HepG2 (cell line): ENCODE data around the gene AP4S1. TPM values are rescaled to one million over a fixed set of nuclear protein-coding genes. Genes with fewer than 3 reads are reported as not detected.
A peak's percentile ranks its signal among the peaks of the same experiment; 100 is the strongest.

Experiments used
- ADNP ChIP-seq: sonication (generic); formaldehyde crosslinking; IDR thresholded peaks from 2 replicates; pipeline ENCODE4 v1.4.0; 2020; ENCODE audit warnings: missing genetic modification reagents
- ATF7 ChIP-seq, 2 experiments: fragments of 450-650 bp in 1 of 2; sonication (generic) in 1 of 2; formaldehyde crosslinking in 1 of 2; IDR thresholded peaks; 2 replicates each; pipeline versions ENCODE4 v1.4.0 to v1.6.1; 2016 to 2020; ENCODE audit warnings: antibody characterized with exemption in 1 of 2, mild to moderate bottlenecking in 1 of 2, missing genetic modification reagents in 1 of 2
- DNMT3B ChIP-seq: conservative IDR thresholded peaks from 2 replicates; pipeline ENCODE4 v1.6.1; 2016; ENCODE audit warnings: missing biosample characterization, control low read depth
- FOXA3 ChIP-seq: IDR thresholded peaks from 2 replicates; pipeline ENCODE4 v1.6.1; 2016; ENCODE audit warnings: missing genetic modification reagents, missing compliant biosample characterization
- HDAC2 ChIP-seq: sonication (generic); formaldehyde crosslinking; IDR thresholded peaks from 2 replicates; pipeline ENCODE4 v1.4.0; 2020; ENCODE audit warnings: missing genetic modification reagents
- HOXA3 ChIP-seq: sonication (generic); formaldehyde crosslinking; IDR thresholded peaks from 2 replicates; pipeline ENCODE4 v1.5.0; 2020; ENCODE audit warnings: missing genetic modification reagents
- ISX ChIP-seq: sonication (generic); formaldehyde crosslinking; conservative IDR thresholded peaks from 2 replicates; pipeline ENCODE4 v1.5.0; 2020; ENCODE audit warnings: missing genetic modification reagents
- NR1H2 ChIP-seq: sonication (generic); formaldehyde crosslinking; IDR thresholded peaks from 2 replicates; pipeline ENCODE4 v1.8.1; 2022; ENCODE audit warnings: low read depth, missing genetic modification reagents, borderline replicate concordance
- NR2C2 ChIP-seq: sonication (generic); formaldehyde crosslinking; IDR thresholded peaks from 2 replicates; pipeline ENCODE4 v1.4.0; 2020; ENCODE audit warnings: missing genetic modification reagents, mild to moderate bottlenecking, moderate library complexity, borderline replicate concordance
- SALL1 ChIP-seq: sonication (generic); formaldehyde crosslinking; IDR thresholded peaks from 2 replicates; pipeline ENCODE4 v1.8.0; 2022; ENCODE audit warnings: mild to moderate bottlenecking, missing genetic modification reagents
- SKI ChIP-seq: fragments of 450-650 bp; IDR thresholded peaks from one replicate; pipeline ENCODE4 v1.6.1; 2018; ENCODE audit warnings: mild to moderate bottlenecking; ENCODE audit not compliant: partially characterized antibody
- SOX13 ChIP-seq, 3 experiments: fragments of 450-650 bp in 1 of 3; sonication (generic) in 1 of 3; formaldehyde crosslinking in 1 of 3; IDR thresholded peaks in 2 of 3; conservative IDR thresholded peaks in 1 of 3; 2 replicates each; pipeline versions ENCODE4 v1.5.0 to v1.6.1; 2016 to 2020; ENCODE audit warnings: antibody characterized with exemption in 1 of 3, mild to moderate bottlenecking in 1 of 3, missing compliant biosample characterization in 1 of 3, missing genetic modification reagents in 1 of 3, moderate library complexity in 1 of 3
- SP5 ChIP-seq: IDR thresholded peaks from 2 replicates; pipeline ENCODE4 v1.6.1; 2016; ENCODE audit warnings: low read depth, borderline replicate concordance
- TAF1 ChIP-seq: sonication (generic); formaldehyde crosslinking; IDR thresholded peaks from 2 replicates; pipeline ENCODE4 v1.4.0; 2020; ENCODE audit warnings: missing genetic modification reagents
- ZFP1 ChIP-seq: IDR thresholded peaks from 2 replicates; pipeline ENCODE4 v1.6.1; 2016
- ZNF121 ChIP-seq: sonication (generic); formaldehyde crosslinking; IDR thresholded peaks from 2 replicates; pipeline ENCODE4 v1.5.0; 2020; ENCODE audit warnings: mild to moderate bottlenecking, missing genetic modification reagents
- ZNF17 ChIP-seq: sonication (generic); formaldehyde crosslinking; IDR thresholded peaks from 2 replicates; pipeline ENCODE4 v1.5.0; 2020; ENCODE audit warnings: mild to moderate bottlenecking, missing genetic modification reagents
- ZNF615 ChIP-seq: sonication (generic); formaldehyde crosslinking; IDR thresholded peaks from 2 replicates; pipeline ENCODE4 v1.5.0; 2020; ENCODE audit warnings: mild to moderate bottlenecking, missing genetic modification reagents, borderline replicate concordance
- ZNF619 ChIP-seq: sonication (generic); formaldehyde crosslinking; IDR thresholded peaks from 2 replicates; pipeline ENCODE4 v1.4.0; 2020; ENCODE audit warnings: mild to moderate bottlenecking, missing genetic modification reagents
- ZNF720 ChIP-seq: sonication (generic); formaldehyde crosslinking; IDR thresholded peaks from 2 replicates; pipeline ENCODE4 v1.4.0; 2020; ENCODE audit warnings: missing genetic modification reagents
- ZNF746 ChIP-seq: sonication (generic); formaldehyde crosslinking; IDR thresholded peaks from 2 replicates; pipeline ENCODE4 v1.8.0; 2022; ENCODE audit warnings: mild to moderate bottlenecking, missing genetic modification reagents
- polyA plus RNA-seq, 8 experiments: library from polyadenylated mRNA; depleted of rRNA in 3 of 8; stranded (reverse) in 7 of 8; unstranded in 1 of 8; fragments of >200 nt; fragmentation: Illumina TruSeq in 4 of 8; extraction: Trizol in 4 of 8; gene quantifications; 2 replicates each; pipeline versions ENCODE4 v1.2.1 to v1.2.3, GENCODE V29; 2011 to 2016; ENCODE audit warnings: low read depth in 4 of 8, missing spikeins in 1 of 8, mixed read lengths in 1 of 8; ENCODE audit not compliant: insufficient read depth in 1 of 8
- total RNA-seq, 5 experiments: library from RNA; depleted of rRNA; stranded (reverse); fragments of >200 nt; fragmentation: Illumina TruSeq; extraction: Trizol; gene quantifications; 2 replicates each; pipeline ENCODE4 v1.2.3, GENCODE V29; 2016; ENCODE audit warnings: low read depth in 1 of 5
- TF ChIP-seq, protein P1 (sequence below): sonication (generic); formaldehyde crosslinking; IDR thresholded peaks from 2 replicates; pipeline ENCODE4 v1.5.0; 2020; ENCODE audit warnings: missing genetic modification reagents
- TF ChIP-seq, protein P2 (sequence below): sonication (generic); formaldehyde crosslinking; IDR thresholded peaks from 2 replicates; pipeline ENCODE4 v1.5.0; 2020; ENCODE audit warnings: mild to moderate bottlenecking, missing genetic modification reagents
- TF ChIP-seq, protein P3 (sequence below): sonication (generic); formaldehyde crosslinking; IDR thresholded peaks from 2 replicates; pipeline ENCODE4 v1.4.0; 2020; ENCODE audit warnings: missing genetic modification reagents, mild to moderate bottlenecking, borderline replicate concordance

The AP4S1 gene
- total and polyA plus RNA-seq, 2 of the 13 experiments (the other 11 are each of a cell fraction or from before 2014, with no cell fraction given) = 3.9 to 21.1 TPM

DNA sequence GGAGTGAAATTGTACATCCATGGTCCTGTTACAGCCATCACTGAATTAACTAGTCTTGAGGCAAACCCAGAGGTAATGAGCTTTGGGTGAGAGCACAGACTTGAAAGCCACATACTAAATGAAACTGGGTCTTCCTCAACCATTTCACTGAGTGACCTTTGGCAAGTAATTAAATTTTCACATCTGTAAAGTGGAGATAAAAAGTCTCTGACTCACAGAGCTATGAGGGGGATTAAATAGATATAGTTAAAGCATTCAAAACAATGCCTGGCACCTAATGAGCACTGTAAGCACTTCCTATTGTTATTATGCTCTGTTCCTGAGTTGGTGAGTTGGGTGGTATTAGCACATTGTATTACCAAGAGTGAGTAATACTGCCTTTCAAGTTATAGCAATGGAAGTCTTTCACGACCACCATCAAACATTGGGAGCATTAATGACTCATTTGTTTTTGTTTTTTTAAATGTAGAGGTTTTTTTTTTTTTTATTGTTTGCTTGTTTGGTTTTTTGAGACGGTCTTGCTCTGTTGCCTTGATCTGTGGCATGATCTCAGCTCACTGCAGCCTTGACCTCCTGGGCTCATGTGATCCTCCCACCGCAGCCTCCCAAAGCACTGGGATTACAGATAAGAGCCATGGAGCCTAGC lies 13.2 kb downstream of the AP4S1 start (continued):
- TF ChIP-seq ISX (CRISPR knock-in tag) (no peak; the same call in 1 of the 2 replicates), HOXA3 (CRISPR knock-in tag) (no peak; the same call in 1 of the 2 replicates), ADNP (CRISPR knock-in tag) (0 out of 2 replicates have a peak, but pooled peaks have one; percentile 37), SKI (no peak), ZNF720 (no peak), FOXA3 (CRISPR knock-in tag) (peak; percentile 60), ZNF746 (no peak), NR2C2 (CRISPR knock-in tag) (peak; percentile 33; the same call in 1 of the 2 replicates), TAF1 (CRISPR knock-in tag) (0 out of 2 replicates have a peak, but pooled peaks have one; percentile 18), SOX13 (IDR thresholded peaks at IDR 0.05) (peak; percentile 53), SOX13 (CRISPR knock-in tag; conservative IDR thresholded peaks at IDR 0.05 in 1 of 2, IDR thresholded peaks at IDR 0.05 in 1 of 2) (peak in 1 of 2 experiments; percentile 79; a peak in 2 of 4 replicates), NR1H2 (CRISPR knock-in tag) (no peak), SALL1 (CRISPR knock-in tag) (peak; percentile 66; the same call in 1 of the 2 replicates), ZFP1 (0 out of 2 replicates have a peak, but pooled peaks have one; percentile 53), DNMT3B (CRISPR knock-in tag) (0 out of 2 replicates have a peak, but pooled peaks have one; percentile 40), HDAC2 (CRISPR knock-in tag) (peak; percentile 69), ZNF121 (CRISPR knock-in tag) (peak; percentile 54; the same call in 1 of the 2 replicates), ZNF17 (CRISPR knock-in tag) (no peak), SP5 (peak; percentile 11; the same call in 1 of the 2 replicates), ATF7 (IDR thresholded peaks at IDR 0.05) (0 out of 2 replicates have a peak, but pooled peaks have one; percentile 26), ATF7 (CRISPR knock-in tag; IDR thresholded peaks at IDR 0.05) (no peak), ZNF619 (CRISPR knock-in tag) (no peak), ZNF615 (0 out of 2 replicates have a peak, but pooled peaks have one; percentile 72)
- TF ChIP-seq, protein P1, sequence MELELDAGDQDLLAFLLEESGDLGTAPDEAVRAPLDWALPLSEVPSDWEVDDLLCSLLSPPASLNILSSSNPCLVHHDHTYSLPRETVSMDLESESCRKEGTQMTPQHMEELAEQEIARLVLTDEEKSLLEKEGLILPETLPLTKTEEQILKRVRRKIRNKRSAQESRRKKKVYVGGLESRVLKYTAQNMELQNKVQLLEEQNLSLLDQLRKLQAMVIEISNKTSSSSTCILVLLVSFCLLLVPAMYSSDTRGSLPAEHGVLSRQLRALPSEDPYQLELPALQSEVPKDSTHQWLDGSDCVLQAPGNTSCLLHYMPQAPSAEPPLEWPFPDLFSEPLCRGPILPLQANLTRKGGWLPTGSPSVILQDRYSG (CRISPR knock-in tag) = no peak
- TF ChIP-seq, protein P2, sequence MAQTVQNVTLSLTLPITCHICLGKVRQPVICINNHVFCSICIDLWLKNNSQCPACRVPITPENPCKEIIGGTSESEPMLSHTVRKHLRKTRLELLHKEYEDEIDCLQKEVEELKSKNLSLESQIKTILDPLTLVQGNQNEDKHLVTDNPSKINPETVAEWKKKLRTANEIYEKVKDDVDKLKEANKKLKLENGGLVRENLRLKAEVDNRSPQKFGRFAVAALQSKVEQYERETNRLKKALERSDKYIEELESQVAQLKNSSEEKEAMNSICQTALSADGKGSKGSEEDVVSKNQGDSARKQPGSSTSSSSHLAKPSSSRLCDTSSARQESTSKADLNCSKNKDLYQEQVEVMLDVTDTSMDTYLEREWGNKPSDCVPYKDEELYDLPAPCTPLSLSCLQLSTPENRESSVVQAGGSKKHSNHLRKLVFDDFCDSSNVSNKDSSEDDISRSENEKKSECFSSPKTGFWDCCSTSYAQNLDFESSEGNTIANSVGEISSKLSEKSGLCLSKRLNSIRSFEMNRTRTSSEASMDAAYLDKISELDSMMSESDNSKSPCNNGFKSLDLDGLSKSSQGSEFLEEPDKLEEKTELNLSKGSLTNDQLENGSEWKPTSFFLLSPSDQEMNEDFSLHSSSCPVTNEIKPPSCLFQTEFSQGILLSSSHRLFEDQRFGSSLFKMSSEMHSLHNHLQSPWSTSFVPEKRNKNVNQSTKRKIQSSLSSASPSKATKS = 0 out of 2 replicates have a peak, but pooled peaks have one; percentile 24
- TF ChIP-seq, protein P3, sequence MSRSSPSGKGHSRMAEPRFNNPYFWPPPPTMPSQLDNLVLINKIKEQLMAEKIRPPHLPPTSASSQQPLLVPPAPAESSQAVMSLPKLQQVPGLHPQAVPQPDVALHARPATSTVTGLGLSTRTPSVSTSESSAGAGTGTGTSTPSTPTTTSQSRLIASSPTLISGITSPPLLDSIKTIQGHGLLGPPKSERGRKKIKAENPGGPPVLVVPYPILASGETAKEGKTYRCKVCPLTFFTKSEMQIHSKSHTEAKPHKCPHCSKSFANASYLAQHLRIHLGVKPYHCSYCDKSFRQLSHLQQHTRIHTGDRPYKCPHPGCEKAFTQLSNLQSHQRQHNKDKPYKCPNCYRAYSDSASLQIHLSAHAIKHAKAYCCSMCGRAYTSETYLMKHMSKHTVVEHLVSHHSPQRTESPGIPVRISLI (CRISPR knock-in tag) = peak; percentile 76; the same call in 1 of the 2 replicates
